ENCODE data around the gene PLBD1. TPM values are rescaled to one million over a fixed set of nuclear protein-coding genes. Genes with fewer than 3 reads are reported as not detected.

Gene PLBD1
- total RNA-seq, 4 donors from 2014 or later: 2.5 to 15.2 (median 8.3) TPM

DNA sequence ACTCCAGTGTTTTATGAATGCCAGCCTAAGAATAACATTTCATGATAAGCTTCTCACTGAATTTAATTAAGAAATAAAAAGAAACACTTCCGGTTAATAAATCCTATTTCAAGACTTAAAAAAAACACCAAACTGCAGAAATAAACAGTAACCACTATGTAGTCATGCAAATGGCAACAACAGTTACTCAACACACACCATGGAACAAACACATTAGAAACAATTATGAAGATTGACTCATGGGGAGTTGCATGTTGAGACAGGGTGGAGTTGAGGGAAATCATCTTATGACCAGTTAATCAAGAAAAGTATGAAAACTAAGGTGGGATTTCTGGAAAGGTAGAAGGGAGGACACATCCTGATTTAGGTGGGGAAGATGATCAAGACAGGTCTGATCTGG, 52.7 kb downstream of the PLBD1 start:
- WGBS, 2 donors (ENCODE audit: low coverage in 1 of 2): 29 to 75% methylated on average over 1 of the region's 1 CpG
- Histone ChIP-seq H3K36me3 (peaks cover 0 to 3% of the 10 kb centered on the region in 2 donors), H3K9me3 (no peaks in the 10 kb centered on the region), H3K4me1 (no peaks in the 10 kb centered on the region), H3K4me3 (no peak overlapping the region), H3K27ac (no peak overlapping the region), H3K27me3 (no peaks in the 10 kb centered on the region)
- no peak for TF ChIP-seq POLR2AphosphoS5 (IDR thresholded peaks at IDR 0.05)
- TF ChIP-seq, protein P1, sequence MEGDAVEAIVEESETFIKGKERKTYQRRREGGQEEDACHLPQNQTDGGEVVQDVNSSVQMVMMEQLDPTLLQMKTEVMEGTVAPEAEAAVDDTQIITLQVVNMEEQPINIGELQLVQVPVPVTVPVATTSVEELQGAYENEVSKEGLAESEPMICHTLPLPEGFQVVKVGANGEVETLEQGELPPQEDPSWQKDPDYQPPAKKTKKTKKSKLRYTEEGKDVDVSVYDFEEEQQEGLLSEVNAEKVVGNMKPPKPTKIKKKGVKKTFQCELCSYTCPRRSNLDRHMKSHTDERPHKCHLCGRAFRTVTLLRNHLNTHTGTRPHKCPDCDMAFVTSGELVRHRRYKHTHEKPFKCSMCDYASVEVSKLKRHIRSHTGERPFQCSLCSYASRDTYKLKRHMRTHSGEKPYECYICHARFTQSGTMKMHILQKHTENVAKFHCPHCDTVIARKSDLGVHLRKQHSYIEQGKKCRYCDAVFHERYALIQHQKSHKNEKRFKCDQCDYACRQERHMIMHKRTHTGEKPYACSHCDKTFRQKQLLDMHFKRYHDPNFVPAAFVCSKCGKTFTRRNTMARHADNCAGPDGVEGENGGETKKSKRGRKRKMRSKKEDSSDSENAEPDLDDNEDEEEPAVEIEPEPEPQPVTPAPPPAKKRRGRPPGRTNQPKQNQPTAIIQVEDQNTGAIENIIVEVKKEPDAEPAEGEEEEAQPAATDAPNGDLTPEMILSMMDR (IDR thresholded peaks at IDR 0.05): no peak
- no peak for TF ChIP-seq EP300 (IDR thresholded peaks at IDR 0.05)
- ATAC-seq: no peak

DNA sequence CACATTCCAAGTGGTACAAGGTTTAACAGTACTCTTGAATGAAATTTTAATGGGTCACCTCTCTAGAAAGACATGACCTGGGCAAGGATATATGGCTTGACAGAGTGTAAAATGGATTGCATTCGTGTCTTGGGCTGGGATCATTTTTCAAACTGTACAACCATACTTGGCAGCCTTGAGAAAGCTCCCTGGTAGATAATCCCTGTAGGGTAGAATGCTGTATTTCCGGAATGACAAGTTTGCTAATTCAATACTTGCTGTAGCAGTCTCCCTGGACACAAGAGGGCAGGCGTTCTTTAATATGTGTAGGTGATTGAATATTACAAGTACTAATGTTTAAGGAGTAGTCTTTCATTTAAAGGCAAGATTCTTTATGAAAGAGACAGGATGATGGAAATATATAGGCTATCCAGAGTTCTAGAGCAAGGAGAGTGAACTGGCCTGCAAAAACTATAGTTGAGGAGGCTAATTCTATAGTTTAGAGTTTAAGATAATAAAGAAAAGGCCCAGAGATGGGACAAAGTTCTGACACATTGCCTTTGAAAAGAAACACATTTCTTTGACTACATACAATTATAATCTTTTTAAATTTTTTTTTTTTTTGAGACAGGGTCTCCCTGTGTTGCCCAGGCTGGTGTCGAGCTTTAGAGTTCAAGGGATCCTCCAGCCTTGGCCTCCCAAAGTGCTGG, 53.4 kb downstream of the PLBD1 start:
- Histone ChIP-seq H3K27ac (no peak overlapping the region), H3K4me3 (no peak overlapping the region), H3K36me3 (no peaks in the 10 kb centered on the region), H3K9me3 (no peaks in the 10 kb centered on the region), H3K27me3 (no peaks in the 10 kb centered on the region), H3K4me1 (no peaks in the 10 kb centered on the region)
- WGBS, 2 donors (ENCODE audit: low coverage in 1 of 2): 36 to 58% methylated on average over 3 to 4 of the region's 4 CpGs
- ATAC-seq: no peak
- TF ChIP-seq POLR2AphosphoS5 (IDR thresholded peaks at IDR 0.05): no peak
- TF ChIP-seq, protein P1 (IDR thresholded peaks at IDR 0.05): peak in 3 of 4 experiments; percentile 2 to 38 (median 17)
- no peak for TF ChIP-seq EP300 (IDR thresholded peaks at IDR 0.05)
- TF ChIP-seq POLR2A (IDR thresholded peaks at IDR 0.05): no peak

DNA sequence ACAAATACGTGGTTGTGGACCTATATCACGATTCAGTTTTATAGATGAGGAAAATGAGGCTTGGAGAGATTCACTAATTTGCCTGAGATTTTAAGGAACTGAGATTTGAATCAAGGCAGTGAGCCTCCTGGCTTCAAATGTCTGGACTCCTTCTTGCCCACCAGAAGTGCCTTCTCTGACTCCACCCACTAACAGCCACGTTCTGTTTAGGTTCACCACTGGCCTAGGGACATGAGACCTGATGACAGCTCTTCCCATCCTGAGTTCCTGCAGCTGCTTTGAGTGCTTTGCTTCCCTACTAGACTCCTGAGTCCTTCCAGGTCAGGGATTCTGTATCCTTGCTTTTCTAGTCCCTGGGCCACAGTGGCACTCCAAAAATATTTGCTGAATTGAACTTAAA, 57.1 kb downstream of the PLBD1 start:
- no peaks in the 10 kb centered on the region for H3K9me3 ChIP-seq
- H3K4me1 ChIP-seq: no peaks in the 10 kb centered on the region
- H3K36me3 ChIP-seq: peaks cover 0 to 4% of the 10 kb centered on the region in 2 donors
- 62 to 67% methylated on average over 3 of the region's 3 CpGs for WGBS, 2 donors (ENCODE audit: low coverage in 1 of 2)
- H3K27ac ChIP-seq: no peak overlapping the region
- H3K4me3 ChIP-seq: no peak overlapping the region
- TF ChIP-seq POLR2AphosphoS5 (IDR thresholded peaks at IDR 0.05): no peak
- TF ChIP-seq POLR2A (IDR thresholded peaks at IDR 0.05): no peak
- no peak for TF ChIP-seq EP300 (IDR thresholded peaks at IDR 0.05)
- TF ChIP-seq, protein P1 (IDR thresholded peaks at IDR 0.05): no peak
- H3K27me3 ChIP-seq: no peaks in the 10 kb centered on the region
- ATAC-seq: no peak

DNA sequence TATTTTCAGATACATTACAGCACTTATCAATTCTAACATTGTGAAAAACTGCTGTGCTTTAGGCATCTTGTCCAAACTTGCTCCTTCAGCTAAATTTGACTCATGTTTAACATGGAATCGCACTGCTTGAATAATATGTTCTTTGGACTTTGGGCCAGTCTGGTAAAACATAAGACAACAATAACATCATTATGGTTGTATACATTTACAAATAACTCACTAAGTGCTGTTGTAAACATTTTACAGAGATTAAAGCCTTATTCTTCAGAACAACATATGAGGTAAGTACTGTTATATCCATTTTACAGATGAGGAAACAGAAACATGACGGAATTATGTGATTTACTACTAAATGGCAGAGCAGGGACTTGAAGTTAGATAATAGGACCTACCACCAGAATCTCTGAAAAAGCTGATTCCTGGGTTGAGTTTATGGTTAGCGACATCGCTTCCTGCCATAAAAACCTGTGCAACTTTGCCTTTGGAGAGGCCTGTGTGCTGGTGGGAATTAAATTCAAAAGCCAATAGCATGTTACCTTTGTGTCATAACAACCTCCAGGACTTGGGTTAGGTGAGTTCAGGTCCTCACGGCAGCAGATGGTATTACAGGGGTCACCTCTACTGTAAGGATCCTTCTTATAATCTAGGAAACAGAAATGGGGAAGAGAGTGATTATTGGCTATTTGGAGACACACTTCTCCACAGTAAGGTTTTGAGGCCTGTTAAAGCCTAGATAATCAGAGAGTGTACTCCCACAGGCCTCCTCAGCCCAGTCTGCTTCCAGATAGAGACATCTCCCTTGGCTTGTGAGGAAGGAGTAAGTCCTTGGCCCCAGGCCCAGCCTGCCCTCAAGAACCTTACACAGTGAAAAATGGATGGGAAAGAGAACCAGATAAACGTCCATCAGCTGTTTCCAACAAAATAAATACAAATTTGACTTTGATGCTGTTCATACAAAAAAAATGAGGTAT, 61.8 kb downstream of the PLBD1 start:
- H3K4me1 ChIP-seq: no peaks in the 10 kb centered on the region
- TF ChIP-seq, protein P1 (IDR thresholded peaks at IDR 0.05): no peak
- H3K27me3 ChIP-seq: no peaks in the 10 kb centered on the region
- WGBS, 2 donors (ENCODE audit: low coverage in 1 of 2): 81 to 86% methylated on average over 5 to 6 of the region's 6 CpGs
- no peak for ATAC-seq
- H3K36me3 ChIP-seq: peaks cover 0 to 29% of the 10 kb centered on the region in 2 donors
- H3K4me3 ChIP-seq: no peak overlapping the region
- no peak overlapping the region for H3K27ac ChIP-seq
- no peaks in the 10 kb centered on the region for H3K9me3 ChIP-seq

All from gastroesophageal sphincter (tissue), 4 donors.